Suprapubic skin (tissue), 4 donors: Measurements from ENCODE around the gene PPP2R3A.

Source experiments
- CTCF ChIP-seq, 2 donors: fragments of 200-600 bp in 1 of 2; fragments of 450-650 bp in 1 of 2; sonication (generic) in 1 of 2; IDR thresholded peaks; one replicate each; pipeline ENCODE4 v1.5.1; 2016 to 2019; ENCODE audit warnings: antibody characterized with exemption in 2 of 2, mild to moderate bottlenecking in 1 of 2, moderate library complexity in 1 of 2
- EP300 ChIP-seq: sonication (generic); formaldehyde crosslinking; IDR thresholded peaks from one replicate; pipeline ENCODE4 v1.6.1; 2017; ENCODE audit warnings: antibody characterized with exemption
- POLR2A ChIP-seq, 2 donors: fragments of 450-650 bp; IDR thresholded peaks; one replicate each; pipeline ENCODE4 v1.6.1; 2017; ENCODE audit warnings: antibody characterized with exemption in 2 of 2, mild to moderate bottlenecking in 2 of 2, moderate library complexity in 2 of 2
- POLR2AphosphoS5 ChIP-seq, 3 donors: sonication (generic); formaldehyde crosslinking; IDR thresholded peaks; one replicate each; pipeline ENCODE4 v1.6.1; 2017; ENCODE audit warnings: antibody characterized with exemption in 3 of 3

GRCh38 chr3:135997554-135998320 lies 32.2 kb downstream of the PPP2R3A start:
- TF ChIP-seq CTCF (IDR thresholded peaks at IDR 0.05): no peak
- no peak for TF ChIP-seq POLR2AphosphoS5 (IDR thresholded peaks at IDR 0.05)
- no peak for TF ChIP-seq POLR2A (IDR thresholded peaks at IDR 0.05)
- no peak for TF ChIP-seq EP300
